HG03196 (cell line): ENCODE results near the gene LPAR3.

ENCODE experiments used
- ATAC-seq: cut with Tn5 transposase; IDR thresholded peaks from one replicate; pipeline ENCODE4 v1.9.1; 2021; ENCODE audit not compliant: unreplicated experiment

The LPAR3 gene

DNA sequence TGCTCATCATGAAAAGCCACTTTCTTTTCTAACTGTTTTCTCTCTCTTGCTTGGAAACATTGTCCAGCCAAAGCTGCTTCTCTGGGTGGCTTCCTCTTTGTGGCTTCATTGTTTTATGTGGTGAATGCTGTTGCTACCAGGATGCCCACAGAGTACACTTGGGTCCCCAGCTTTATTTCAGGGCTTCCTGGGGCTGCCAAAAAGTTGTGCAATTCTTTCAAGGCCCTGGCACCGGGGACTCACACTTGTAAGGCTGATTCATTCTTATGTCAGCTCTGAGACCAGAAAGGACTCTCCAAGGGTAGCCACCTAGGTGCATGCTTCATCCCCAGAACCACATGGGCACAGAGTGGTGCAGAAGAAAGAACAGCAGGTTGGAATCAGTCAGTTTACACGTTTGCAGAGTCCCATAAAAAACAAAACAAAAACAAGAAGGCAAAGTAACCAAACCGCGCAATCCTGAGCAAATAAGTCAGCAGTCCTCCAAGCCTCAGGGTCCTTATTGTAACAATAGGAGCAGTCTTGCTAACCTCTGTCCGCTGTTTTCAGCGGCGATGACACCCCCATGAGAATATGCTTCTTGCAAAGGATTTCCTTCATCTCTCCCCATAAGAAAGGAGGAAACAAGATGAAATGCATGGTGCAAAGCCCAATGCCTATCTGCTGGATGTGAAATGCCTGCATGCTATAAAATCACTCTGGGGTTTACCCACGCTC, 112.8 kb downstream of the LPAR3 start:
- no peak for ATAC-seq

DNA sequence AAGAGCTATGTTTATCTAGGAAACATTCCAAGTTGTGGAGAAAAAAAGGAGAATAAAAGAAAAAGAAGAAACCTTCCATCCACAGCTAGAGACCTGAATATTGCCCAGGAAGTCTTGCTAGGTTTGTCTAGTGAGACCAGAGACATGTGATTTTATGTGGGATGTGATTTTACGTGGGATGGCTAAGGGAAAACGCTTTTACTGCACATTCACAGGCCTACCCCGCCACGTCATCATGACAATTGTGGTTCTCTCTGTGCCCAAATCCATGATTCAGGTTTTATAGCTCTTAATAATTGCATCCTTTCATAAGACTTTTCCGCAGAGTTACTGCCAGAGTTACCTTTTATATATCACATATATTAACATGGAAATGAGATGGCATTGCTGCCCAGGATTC, 116.4 kb downstream of the LPAR3 start:
- no peak for ATAC-seq

DNA sequence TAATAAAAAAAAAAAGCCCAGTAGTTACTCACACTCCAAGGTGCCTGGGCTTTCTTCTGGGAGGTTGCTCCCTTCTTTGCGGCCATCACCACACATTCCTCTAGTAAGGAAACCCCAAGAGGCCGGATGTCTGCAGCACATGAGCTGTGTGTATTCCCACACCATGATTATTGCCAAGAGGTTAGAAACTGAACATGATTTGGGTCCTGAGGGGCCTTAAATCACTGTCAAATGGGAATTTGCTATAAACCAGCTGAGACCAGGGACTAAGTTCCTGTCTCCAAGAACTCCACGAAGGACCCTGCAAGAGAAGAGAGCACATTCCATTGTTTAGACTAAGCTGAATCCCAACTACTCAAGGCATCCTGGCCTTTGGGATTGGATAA, 117.5 kb downstream of the LPAR3 start:
- no peak for ATAC-seq

DNA sequence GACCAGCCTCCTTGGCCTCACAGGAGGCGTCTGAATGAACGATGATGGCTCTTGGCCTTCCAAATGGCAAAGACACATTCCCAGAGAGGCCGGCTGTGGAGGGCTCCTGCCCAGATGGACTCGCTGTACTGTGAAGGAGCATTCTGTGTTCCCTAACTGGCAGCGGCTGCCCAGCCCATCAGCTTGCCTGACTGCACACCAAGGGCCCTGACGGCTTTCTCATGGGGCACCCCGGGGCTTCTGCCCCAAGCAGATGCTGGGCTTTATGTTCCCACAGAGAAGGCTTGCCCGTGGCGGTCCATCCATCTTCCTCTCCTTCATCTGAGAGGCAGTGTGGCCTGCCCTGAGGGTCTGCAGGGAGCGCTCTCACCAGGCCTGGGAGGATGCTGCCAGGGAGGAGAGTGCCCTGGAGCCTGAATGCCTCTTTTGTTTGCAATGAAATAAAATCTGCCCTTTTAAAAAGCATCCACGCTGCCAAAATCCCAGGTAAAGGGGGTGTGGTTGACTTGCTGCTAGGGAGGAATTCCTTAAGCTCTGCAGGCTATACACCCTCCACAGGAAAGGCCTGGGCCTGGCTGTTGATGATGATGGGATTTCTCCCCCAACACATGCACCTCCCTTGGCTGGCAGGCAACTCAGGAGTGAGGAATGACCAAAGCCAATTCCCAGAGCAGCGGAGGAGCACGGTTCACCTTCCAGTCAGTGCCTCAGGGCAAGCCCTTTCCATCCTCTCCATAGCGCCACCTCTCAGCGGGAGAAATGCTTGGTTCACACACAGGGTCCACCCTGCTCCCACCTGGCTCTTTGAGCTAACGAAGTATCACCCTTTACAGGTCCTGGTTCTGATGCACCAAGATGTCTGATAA, 118.1 kb downstream of the LPAR3 start:
- no peak for ATAC-seq

DNA sequence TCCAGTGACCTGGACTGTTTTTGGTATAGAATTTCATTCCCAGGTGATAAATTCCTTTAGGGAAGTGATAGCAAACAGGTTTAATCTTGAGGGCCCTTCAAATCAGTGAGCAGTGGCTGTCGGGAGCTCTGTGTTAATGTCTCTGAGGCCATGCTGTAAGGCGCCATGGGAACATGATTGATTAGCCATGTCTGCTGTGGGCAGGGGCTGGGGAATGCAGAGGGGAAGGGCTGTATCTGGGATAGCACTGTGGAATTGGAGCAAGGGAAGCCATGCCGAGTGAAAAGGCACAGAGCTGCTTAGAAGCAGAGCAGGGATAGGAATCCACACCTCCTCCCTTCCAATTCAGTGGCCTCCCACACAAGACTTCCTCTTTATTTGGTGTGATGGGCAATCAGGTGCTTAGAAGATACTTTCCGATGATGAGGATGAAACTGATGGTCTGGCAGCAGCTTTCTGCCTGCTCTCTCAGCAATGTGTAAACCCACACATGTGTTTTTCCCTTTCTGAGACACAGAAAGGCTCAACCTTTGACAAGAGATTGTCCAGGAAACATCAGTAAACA, 119.0 kb downstream of the LPAR3 start:
- ATAC-seq = no peak

DNA sequence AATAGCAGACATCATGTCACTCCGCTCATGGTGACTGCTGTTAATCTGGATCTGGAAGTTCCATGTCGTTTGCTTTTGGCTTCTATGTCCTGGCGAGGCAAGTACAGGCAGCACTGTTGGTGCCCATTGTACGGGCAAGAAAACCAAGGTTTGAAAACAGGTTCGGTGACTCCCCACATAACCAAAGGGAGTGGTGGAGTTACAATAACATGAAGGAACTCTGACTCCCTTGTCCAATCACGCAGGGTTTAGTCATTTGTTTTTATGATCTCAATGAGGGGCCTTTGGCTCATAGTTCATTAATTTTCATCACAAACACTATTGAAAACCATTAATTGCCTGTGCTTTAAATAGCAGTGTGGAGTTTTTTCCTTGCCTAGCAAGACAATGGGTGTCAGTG, 119.8 kb downstream of the LPAR3 start:
- no peak for ATAC-seq

DNA sequence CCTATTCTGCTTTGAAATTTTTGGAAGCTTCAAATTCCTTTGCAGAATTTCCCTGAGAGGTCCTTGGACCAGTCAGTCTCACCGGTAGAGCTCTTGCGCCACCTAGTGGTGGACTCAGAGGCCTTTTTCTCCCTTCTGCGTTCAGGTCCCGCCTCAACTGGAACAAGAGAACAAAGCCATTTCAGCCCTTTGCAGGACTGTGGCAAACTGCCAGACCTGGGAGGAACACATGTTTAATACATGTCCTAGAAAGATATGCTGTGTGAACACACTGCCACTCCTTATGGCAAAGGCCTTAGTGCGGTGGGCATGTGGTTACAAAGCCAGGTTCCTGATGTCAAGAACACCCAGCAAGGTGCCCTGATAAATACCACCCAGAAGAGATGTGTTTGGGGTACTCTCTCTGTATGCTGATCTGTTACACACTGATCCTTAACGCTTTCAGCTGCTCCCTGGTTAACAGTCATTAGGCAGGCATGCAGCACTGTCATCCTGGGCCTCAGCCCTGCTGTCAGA, 120.5 kb downstream of the LPAR3 start:
- ATAC-seq = peak; percentile 68

DNA sequence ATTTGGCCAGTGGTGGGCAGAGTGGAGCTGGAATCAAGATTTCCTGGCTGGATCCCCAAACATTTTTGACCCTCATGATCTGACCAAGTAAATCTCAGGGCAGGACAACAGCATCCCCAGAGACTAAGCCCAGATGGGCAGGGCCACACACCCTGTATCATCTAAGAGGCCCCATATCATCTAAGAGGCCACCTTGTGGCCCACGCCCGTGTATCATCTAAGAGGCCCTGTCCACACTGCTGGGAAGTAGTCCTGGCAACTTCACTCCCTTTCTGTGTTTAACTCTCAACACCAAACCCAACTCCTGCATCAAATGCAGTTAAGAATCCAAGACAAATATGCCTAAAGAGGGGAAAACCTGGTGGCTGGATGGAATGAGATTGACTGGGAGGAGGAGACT, 121.1 kb downstream of the LPAR3 start:
- no peak for ATAC-seq

DNA sequence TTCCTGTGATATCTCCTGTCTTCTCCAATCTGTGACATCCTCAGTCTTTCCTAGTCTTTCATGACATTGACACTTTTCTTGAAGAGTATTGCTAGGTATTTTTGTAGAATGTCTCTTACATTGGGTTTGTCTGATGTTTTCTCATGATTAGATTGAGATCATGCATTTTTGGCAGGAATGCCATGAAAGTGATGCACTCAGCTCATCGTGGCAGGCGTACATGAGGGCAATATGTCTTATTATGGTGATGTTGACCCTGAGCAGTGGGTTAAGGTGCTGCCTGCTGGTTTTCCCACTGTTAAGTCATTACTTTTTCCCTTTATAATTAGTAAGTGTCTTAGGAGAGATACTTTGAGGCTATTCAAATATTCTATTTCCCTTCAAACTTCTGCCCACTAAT, 122.5 kb downstream of the LPAR3 start:
- no peak for ATAC-seq

DNA sequence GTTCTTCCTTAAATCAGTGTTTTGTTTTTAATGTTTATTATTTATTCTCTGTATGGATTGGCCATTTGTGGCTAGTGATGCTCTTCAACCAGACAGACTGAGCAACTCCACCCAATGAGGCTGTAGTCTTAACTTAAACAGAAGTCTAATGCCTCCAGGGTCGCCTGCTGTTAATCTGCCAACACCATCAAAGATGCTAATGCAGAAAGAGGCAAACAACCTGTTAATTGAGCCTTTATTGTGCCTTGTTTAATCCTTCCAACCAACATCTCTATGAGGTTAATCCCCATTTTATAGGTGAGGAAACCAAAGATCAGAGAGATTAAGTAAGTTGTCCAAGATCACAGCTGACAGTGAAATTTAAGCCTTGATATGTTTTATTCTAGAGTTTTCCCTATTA, 123.4 kb downstream of the LPAR3 start:
- ATAC-seq = no peak

DNA sequence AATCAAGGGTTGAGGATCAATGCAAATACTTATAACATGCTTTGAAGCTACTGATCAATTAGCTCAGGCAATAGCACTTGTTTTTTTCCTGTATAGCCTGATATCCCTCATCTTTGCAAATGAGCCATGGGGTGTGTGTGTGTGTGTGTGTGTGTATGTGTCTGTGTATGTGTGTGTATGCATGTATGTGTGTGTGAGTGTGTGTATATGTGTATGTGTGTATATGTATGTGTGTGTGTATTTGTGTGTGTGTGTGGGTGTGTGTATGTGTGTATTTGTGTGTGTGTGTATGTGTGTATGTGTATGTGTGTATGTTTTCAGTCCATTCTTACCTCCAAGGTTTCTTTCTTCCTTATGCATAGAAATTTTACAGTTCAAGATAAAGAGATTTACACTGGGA, 124.4 kb downstream of the LPAR3 start:
- ATAC-seq = no peak

DNA sequence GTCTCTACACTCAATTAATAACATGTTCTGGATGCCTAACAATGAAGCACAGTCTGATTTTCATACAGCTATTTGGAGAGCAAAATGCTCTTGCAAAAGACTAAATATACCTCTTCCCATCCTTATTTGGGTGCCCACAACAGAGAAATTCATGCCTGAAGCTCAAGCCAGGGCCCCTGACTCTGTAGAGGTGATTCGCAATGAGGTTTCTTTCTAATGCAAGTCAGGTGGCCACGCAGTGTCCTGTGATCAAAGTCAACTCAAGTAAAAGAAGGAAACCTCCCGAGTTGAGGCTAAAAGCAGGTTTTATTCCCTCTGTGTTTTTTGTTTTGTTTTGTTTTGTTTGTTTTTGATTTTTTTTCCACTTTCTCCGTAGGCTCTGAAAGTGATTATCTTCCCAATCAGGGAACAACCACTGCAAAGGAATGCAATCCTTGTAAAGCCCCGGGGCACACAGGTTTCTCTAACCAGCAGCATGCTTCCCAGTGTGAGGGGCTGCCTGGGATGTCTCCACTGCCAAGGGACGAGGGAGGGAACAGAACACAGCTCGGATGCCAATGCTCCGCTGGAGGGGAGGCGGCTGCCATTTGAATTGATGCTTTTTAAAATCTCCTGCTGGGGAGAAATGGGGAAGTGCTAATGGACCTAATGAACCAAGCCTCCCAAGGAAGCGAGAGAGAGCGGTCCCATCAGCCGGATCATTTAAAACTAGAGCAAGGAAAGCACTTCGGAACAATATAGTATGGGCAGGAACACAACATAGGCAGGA, 128.9 kb downstream of the LPAR3 start:
- ATAC-seq = no peak

DNA sequence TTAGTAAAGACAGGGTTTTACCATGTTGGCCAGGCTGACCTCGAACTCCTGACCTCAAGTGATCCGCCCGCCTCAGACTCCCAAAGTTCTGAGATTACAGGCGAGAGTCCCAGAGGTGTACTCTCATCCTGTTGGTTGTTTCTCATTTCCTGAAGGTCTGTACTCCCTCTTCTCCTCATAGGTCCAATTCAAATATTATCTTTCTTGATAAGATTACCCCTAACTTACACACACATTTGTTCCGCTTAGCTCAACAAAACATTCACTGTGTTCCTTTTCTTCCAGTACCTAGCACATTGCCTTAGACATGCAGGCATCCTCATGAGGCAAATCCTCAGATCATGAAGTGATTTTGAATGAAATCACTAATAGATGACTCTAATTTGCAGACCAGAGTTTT, 130.3 kb downstream of the LPAR3 start:
- ATAC-seq = no peak
